Mesenchymal stem cell (in vitro differentiated cells and primary cell): ENCODE results near the gene C1GALT1.
A peak's percentile ranks its signal among the peaks of the same experiment; 100 is the strongest.

Experiments
- DNase-seq: peaks from one replicate; pipeline ENCODE4 v3.0.0-alpha.2; 2013
- H2AFZ ChIP-seq: one replicate; pipeline ENCODE4 v1.6.1; 2013; ENCODE audit warnings: low read depth, mild to moderate bottlenecking, control low read depth, inconsistent platforms, low read length, moderate library complexity
- H2AK5ac ChIP-seq: 2 replicates; pipeline ENCODE4 v1.6.1; 2013; ENCODE audit warnings: low read length, moderate library complexity, mild to moderate bottlenecking, inconsistent platforms; ENCODE audit not compliant: severe bottlenecking
- H2BK120ac ChIP-seq: one replicate; pipeline ENCODE4 v1.6.1; 2013; ENCODE audit warnings: low read depth, mild to moderate bottlenecking, inconsistent platforms, low read length, moderate library complexity
- H2BK12ac ChIP-seq, 2 experiments: one replicate each; pipeline ENCODE4 v1.6.1; 2013; ENCODE audit warnings: inconsistent platforms in 2 of 2, low read length in 2 of 2, mild to moderate bottlenecking in 2 of 2, moderate library complexity in 2 of 2, control low read depth in 1 of 2
- H2BK15ac ChIP-seq: one replicate; pipeline ENCODE4 v1.6.1; 2013; ENCODE audit warnings: mild to moderate bottlenecking, low read depth, inconsistent platforms; ENCODE audit not compliant: poor library complexity, severe bottlenecking
- H2BK5ac ChIP-seq: 2 replicates; pipeline ENCODE4 v1.6.1; 2013; ENCODE audit warnings: low read depth, mild to moderate bottlenecking, low read length, control low read depth, inconsistent platforms; ENCODE audit not compliant: poor library complexity, severe bottlenecking
- H3K14ac ChIP-seq, 2 experiments: one replicate each; pipeline ENCODE4 v1.6.1; 2013; ENCODE audit warnings: inconsistent platforms in 2 of 2, low read length in 2 of 2, control low read depth in 1 of 2, mild to moderate bottlenecking in 1 of 2, moderate library complexity in 1 of 2
- H3K18ac ChIP-seq, 2 experiments: one replicate each; pipeline ENCODE4 v1.6.1; 2013; ENCODE audit warnings: inconsistent platforms in 2 of 2, low read length in 2 of 2, control low read depth in 1 of 2, low read depth in 1 of 2, mild to moderate bottlenecking in 1 of 2
- H3K23ac ChIP-seq, 2 experiments: one replicate each; pipeline ENCODE4 v1.6.1; 2013; ENCODE audit warnings: inconsistent platforms in 2 of 2, low read length in 2 of 2, mild to moderate bottlenecking in 2 of 2, moderate library complexity in 2 of 2, control low read depth in 1 of 2
- H3K27ac ChIP-seq: 2 replicates; pipeline ENCODE4 v1.5.1; 2013; ENCODE audit warnings: mild to moderate bottlenecking, moderate library complexity, low read length, control low read depth, inconsistent platforms; ENCODE audit not compliant: poor library complexity, severe bottlenecking
- H3K27me3 ChIP-seq, 2 experiments: 2 replicates each; pipeline versions ENCODE4 v1.6.1 to v1.7.0; 2013; ENCODE audit warnings: low read length in 2 of 2, mild to moderate bottlenecking in 2 of 2, moderate library complexity in 2 of 2, control low read depth in 1 of 2, inconsistent platforms in 1 of 2; ENCODE audit not compliant: control insufficient read depth in 1 of 2, insufficient read depth in 1 of 2
- H3K36me3 ChIP-seq, 2 experiments: 2 replicates each; pipeline versions ENCODE4 v1.6.1 to v1.7.0; 2013; ENCODE audit warnings: low read length in 2 of 2, control low read depth in 1 of 2, inconsistent platforms in 1 of 2, low read depth in 1 of 2, mild to moderate bottlenecking in 1 of 2; ENCODE audit not compliant: insufficient read depth in 2 of 2, control insufficient read depth in 1 of 2
- H3K4ac ChIP-seq, 2 experiments: one replicate each; pipeline ENCODE4 v1.6.1; 2013; ENCODE audit warnings: inconsistent platforms in 2 of 2, low read length in 2 of 2, mild to moderate bottlenecking in 2 of 2, moderate library complexity in 2 of 2, control low read depth in 1 of 2, low read depth in 1 of 2
- H3K4me1 ChIP-seq: 2 replicates; pipeline ENCODE4 v1.6.1; 2013; ENCODE audit warnings: low read depth, low read length, control low read depth; ENCODE audit not compliant: control insufficient read depth, insufficient read depth
- H3K4me2 ChIP-seq: 2 replicates; pipeline ENCODE4 v1.6.1; 2013; ENCODE audit warnings: low read length, mild to moderate bottlenecking, inconsistent platforms; ENCODE audit not compliant: poor library complexity, severe bottlenecking
- H3K4me3 ChIP-seq, 2 experiments: 2 replicates each; pipeline versions ENCODE4 v1.5.1 to v1.7.0; 2013; ENCODE audit warnings: low read length in 2 of 2, mild to moderate bottlenecking in 2 of 2, control low read depth in 1 of 2, low read depth in 1 of 2; ENCODE audit not compliant: insufficient read depth in 1 of 2
- H3K79me1 ChIP-seq: replicated peaks from 2 replicates; pipeline ENCODE4 v1.6.1; 2013; ENCODE audit warnings: mild to moderate bottlenecking, control low read depth, low read length, inconsistent platforms; ENCODE audit not compliant: poor library complexity, severe bottlenecking
- H3K9ac ChIP-seq: 2 replicates; pipeline ENCODE4 v1.7.0; 2013; ENCODE audit warnings: mild to moderate bottlenecking, low read length, moderate library complexity
- H3K9me3 ChIP-seq: 2 replicates; pipeline ENCODE4 v1.7.0; 2013; ENCODE audit warnings: mild to moderate bottlenecking, low read length; ENCODE audit not compliant: control insufficient read depth
- H4K8ac ChIP-seq: one replicate; pipeline ENCODE4 v1.6.1; 2013; ENCODE audit warnings: inconsistent platforms, mild to moderate bottlenecking, low read length, moderate library complexity
- H4K91ac ChIP-seq: one replicate; pipeline ENCODE4 v1.6.1; 2013; ENCODE audit warnings: mild to moderate bottlenecking, low read length, inconsistent platforms
- WGBS: methylation state at CpG from one replicate; pipeline ENCODE4 v1.1.7; 2013; ENCODE audit warnings: mixed read lengths; 5-methylcytosine and 5-hydroxymethylcytosine counted together

The C1GALT1 gene

GRCh38 chr7:7263297-7264230, 81.2 kb downstream of the C1GALT1 start:
- WGBS = 98% methylated on average over 4 of the region's 5 CpGs
- no peak overlapping the region for H2AFZ ChIP-seq
- H2AK5ac ChIP-seq = no peak overlapping the region
- no peak overlapping the region for H3K14ac ChIP-seq
- H3K4me2 ChIP-seq = no peak overlapping the region
- H2BK5ac ChIP-seq = no peak overlapping the region
- no peak overlapping the region for H3K9ac ChIP-seq
- H3K23ac ChIP-seq = no peak overlapping the region
- H4K91ac ChIP-seq = no peak overlapping the region
- no peak overlapping the region for H2BK120ac ChIP-seq
- no peaks in the 10 kb centered on the region for H3K9me3 ChIP-seq
- H3K27me3 ChIP-seq = no peaks in the 10 kb centered on the region
- H3K4ac ChIP-seq = no peak overlapping the region
- H4K8ac ChIP-seq = peak overlapping the region; percentile 9
- no peak overlapping the region for H3K4me3 ChIP-seq
- no peak for DNase-seq
- no peak overlapping the region for H2BK15ac ChIP-seq
- no peak overlapping the region for H3K18ac ChIP-seq
- no peak overlapping the region for H3K27ac ChIP-seq
- H3K4me1 ChIP-seq = no peaks in the 10 kb centered on the region
- no peak overlapping the region for H2BK12ac ChIP-seq
- peaks cover 0 to 15% of the 10 kb centered on the region in 2 experiments for H3K36me3 ChIP-seq
- H3K79me1 ChIP-seq = no peaks in the 10 kb centered on the region

- Histone ChIP-seq H3K4me2 (no peak overlapping the region), H2AFZ (no peak overlapping the region), H3K4me3 (no peak overlapping the region), H3K27me3 (no peaks in the 10 kb centered on the region), H3K4ac (no peak overlapping the region), H3K4me1 (no peaks in the 10 kb centered on the region), H2BK5ac (no peak overlapping the region), H2BK120ac (no peak overlapping the region), H2BK12ac (no peak overlapping the region), H4K91ac (no peak overlapping the region), H3K27ac (no peak overlapping the region), H3K18ac (no peak overlapping the region), H3K79me1 (no peaks in the 10 kb centered on the region), H3K23ac (no peak overlapping the region), H2AK5ac (no peak overlapping the region), H3K14ac (no peak overlapping the region), H4K8ac (peak overlapping the region; percentile 37), H3K9me3 (no peaks in the 10 kb centered on the region), H3K9ac (no peak overlapping the region), H2BK15ac (no peak overlapping the region), H3K36me3 (peaks cover 0 to 8% of the 10 kb centered on the region in 2 experiments)
- WGBS = 96% methylated on average over 8 of the region's 9 CpGs
- DNase-seq = no peak
These were observed 82.1 kb downstream of the C1GALT1 start for GRCh38 chr7:7264306-7265040.

- Histone ChIP-seq H3K4me1 (no peaks in the 10 kb centered on the region), H2AFZ (no peak overlapping the region), H4K91ac (no peak overlapping the region), H2BK15ac (no peak overlapping the region), H3K14ac (no peak overlapping the region), H2BK5ac (no peak overlapping the region), H3K18ac (no peak overlapping the region), H3K27ac (no peak overlapping the region), H3K9me3 (no peaks in the 10 kb centered on the region), H3K79me1 (no peaks in the 10 kb centered on the region), H2BK12ac (no peak overlapping the region), H3K27me3 (no peaks in the 10 kb centered on the region), H4K8ac (no peak overlapping the region), H3K23ac (no peak overlapping the region), H2AK5ac (no peak overlapping the region), H3K4ac (no peak overlapping the region), H3K4me3 (no peak overlapping the region), H2BK120ac (no peak overlapping the region), H3K4me2 (no peak overlapping the region), H3K9ac (no peak overlapping the region), H3K36me3 (no peaks in the 10 kb centered on the region)
- WGBS = 90% methylated on average over 8 of the region's 8 CpGs
- peak; percentile 38 for DNase-seq
These were observed 83.0 kb downstream of the C1GALT1 start for GRCh38 chr7:7265081-7266075.
